WI38 (cell line): Measurements from ENCODE around the gene ADAMTSL4.
"Not testable (repeated sequence)": the region's sequence is repeated elsewhere in the genome, so short reads cannot be mapped to it uniquely, and the experiment has no call there.

Source experiments
- H3K4me3 ChIP-seq: 2 replicates; pipeline ENCODE4 v1.5.1; 2011; ENCODE audit warnings: low read depth, mild to moderate bottlenecking, control low read depth, low read length
- TF ChIP-seq, protein P1 (sequence below): IDR thresholded peaks from 2 replicates; pipeline ENCODE4 v1.5.1; 2012; ENCODE audit warnings: low read depth, mild to moderate bottlenecking, control low read depth, low read length

ADAMTSL4 gene

GRCh38 chr1:150561254-150561973 lies 12.2 kb downstream of the ADAMTSL4 start:
- TF ChIP-seq, protein P1, sequence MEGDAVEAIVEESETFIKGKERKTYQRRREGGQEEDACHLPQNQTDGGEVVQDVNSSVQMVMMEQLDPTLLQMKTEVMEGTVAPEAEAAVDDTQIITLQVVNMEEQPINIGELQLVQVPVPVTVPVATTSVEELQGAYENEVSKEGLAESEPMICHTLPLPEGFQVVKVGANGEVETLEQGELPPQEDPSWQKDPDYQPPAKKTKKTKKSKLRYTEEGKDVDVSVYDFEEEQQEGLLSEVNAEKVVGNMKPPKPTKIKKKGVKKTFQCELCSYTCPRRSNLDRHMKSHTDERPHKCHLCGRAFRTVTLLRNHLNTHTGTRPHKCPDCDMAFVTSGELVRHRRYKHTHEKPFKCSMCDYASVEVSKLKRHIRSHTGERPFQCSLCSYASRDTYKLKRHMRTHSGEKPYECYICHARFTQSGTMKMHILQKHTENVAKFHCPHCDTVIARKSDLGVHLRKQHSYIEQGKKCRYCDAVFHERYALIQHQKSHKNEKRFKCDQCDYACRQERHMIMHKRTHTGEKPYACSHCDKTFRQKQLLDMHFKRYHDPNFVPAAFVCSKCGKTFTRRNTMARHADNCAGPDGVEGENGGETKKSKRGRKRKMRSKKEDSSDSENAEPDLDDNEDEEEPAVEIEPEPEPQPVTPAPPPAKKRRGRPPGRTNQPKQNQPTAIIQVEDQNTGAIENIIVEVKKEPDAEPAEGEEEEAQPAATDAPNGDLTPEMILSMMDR = no peak

GRCh38 chr1:150561974-150562445 lies 12.8 kb downstream of the ADAMTSL4 start:
- peak overlapping the region; percentile 65 for H3K4me3 ChIP-seq
- TF ChIP-seq, protein P1 = no peak

More at GRCh38 chr1:150561254-150561973, 12.2 kb downstream of the ADAMTSL4 start:
- peak overlapping the region; percentile 65 for H3K4me3 ChIP-seq

DNA sequence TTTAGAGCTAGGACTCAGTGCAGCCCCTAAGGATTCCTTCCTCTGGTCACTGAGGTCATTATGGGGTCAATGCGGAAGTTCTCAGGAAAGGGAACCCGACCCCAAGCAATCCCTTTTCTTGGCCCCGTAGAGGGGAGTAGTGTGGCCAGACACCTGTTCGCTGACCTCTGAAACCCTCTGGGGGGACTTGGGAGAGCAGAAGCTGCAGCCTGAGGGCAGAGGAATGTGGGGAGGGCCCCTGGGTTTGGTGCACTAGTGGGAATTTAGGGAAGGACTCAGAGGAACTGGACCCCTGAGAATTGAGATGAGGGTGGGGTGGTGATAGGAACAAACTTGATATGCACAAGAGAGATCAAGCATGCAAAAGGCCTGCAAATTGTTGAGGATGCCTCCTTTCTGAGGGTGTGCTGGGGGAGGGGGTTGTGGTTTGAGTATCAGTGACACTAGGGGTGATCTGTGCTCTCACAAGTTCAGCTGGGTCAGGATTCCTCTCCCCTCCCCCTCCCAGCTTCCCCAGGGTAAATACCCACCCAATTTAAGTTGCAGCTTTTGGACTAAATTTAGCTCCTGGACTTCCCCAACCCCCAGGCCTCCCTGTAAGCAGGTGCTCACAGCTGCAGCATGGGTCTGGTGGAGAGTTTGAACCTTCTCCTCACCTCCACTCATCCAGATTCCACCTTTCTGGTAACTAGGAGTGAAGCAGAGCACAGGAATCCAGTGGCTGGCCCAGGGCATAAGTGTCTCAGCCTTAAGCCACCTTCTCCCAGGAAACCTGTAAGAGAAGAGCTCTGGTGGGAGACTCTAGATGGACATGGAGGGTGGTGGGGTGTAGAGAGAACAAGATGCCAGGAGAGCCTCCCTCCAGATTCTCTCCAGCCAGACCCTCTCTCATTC lies 13.5 kb downstream of the ADAMTSL4 start:
- TF ChIP-seq, protein P1 = no peak
- H3K4me3 ChIP-seq = peak overlapping the region; percentile 65

DNA sequence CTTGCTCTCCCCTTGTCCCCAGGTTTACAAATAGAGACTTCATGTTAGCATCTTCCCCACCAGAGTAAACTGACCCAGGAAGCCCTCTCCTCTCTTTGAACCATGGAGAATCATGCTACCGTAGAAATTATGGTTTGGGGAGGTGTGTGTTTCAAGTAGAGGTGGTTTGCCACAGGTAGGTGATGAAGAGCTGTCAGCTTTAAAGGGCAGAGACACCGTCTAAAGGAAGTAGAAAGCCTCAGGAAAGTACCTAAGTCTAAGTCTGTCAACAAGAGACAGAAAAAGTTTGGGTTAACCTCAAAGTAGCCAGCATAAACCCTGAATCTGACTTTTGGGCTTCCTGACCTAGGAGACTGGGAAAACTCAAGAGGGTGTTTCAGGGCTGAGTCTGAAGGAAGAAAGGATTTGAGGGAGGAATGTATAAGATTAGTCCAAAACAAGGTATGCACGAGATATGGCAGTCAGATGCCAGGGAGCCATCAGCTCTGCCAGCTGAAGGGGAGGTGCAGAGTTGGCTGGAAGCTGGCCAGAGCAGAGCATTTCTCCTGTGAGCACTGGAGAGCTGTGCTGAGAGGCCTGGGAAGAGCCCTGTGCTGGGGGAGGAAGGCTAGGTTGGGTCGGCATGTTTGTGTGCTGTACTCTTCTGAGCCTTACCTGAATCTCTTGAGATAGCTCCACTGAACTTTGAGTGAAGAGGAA lies 14.3 kb downstream of the ADAMTSL4 start:
- no peak overlapping the region for H3K4me3 ChIP-seq
- TF ChIP-seq, protein P1 = no peak

DNA sequence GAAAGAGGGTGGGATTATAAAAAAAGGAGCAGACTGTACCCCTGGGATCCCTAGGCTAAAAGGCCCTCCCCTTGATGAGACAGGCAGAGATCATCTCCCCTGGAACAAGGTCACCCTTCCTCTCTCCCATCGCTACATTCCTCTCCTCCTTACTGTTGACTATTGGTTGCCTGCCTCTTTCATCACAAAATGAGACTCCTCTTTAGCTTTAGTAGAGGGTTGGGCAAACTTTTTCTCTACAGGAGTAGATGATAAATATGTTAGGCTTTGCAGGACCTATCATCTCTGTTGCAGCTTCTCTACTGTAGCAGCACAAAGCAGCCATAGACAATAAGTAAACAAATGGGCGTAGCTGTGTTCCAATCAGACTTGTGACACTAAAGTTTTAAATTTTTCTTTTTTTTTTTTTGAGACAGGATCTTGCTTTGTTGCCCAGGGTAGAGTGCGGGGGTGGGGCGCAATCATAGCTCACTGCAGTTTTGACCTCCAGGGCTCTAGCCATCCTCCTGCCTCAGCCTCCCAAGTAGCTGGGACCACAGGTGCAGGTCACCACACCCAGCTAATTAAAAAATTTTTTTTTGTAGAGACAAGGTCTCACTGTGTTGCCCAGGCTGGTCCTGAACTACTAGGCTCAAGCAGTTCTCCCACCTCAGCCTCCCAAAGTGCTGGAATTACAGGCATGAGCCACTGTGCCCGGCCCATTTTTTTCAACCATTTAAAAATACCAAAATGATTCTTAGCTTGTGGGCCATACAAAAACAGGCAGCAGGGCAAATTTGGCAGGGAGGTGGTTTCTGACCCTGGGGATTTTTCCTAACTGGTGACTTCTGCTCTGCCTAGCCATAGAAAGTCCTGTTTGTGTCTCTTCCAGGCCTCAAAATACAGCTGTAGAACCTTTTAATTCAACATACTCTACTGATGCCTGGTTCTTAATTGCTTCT lies 15.1 kb downstream of the ADAMTSL4 start:
- TF ChIP-seq, protein P1 = no peak
- H3K4me3 ChIP-seq = no peak overlapping the region

DNA sequence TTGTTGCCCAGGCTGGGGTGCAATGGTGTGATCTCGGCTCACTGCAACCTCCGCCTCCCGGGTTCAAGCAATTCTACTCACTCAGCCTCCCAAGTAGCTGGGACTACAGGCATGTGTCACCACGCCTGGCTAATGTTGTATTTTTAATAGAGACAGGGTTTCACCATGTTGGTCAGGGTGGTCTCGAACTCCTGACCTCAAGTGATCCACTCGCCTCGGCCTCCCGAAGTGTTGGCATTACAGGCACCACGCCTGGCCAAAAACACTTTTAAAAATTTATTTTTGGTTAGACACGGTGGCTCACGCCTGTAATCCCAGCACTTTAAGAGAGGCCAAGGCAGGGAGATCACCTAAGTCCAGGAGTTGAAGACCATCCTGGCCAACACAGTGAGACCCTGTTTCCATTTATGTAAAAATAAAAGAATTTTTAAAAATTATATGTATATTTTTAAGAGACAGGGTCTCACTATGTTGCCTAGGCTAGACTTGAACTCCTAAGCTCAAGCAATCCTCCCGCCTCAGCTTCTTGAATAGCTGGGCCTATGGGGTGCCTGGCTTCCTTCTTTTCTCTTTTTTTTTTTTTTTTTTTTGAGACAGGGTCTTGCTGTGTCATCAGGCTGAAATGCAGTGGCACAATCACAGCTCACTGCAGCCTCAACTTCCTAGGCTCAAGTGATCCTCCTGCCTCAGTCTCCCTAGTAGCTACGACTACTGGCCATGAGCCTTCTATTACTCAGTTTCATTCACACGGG lies 16.2 kb downstream of the ADAMTSL4 start:
- H3K4me3 ChIP-seq = not testable (repeated sequence)
